ENCODE data around the gene BCOR. TPM values are rescaled to one million over a fixed set of nuclear protein-coding genes. Genes with fewer than 3 reads are reported as not detected.

The BCOR gene
- total and polyA plus RNA-seq, 2 of the 8 experiments (the other 6 are each of a cell fraction or from before 2014, with no cell fraction given): 25.0 to 50.8 TPM

- Histone ChIP-seq H3K9me3 (ENCODE audit: insufficient read depth in 2 of 2, low read depth in 1 of 2, low read length in 1 of 2) (peaks cover 9 to 26% of the 10 kb centered on the region in 2 experiments; a peak in 3 of 4 replicates), H2AFZ (ENCODE audit: low read length) (no peak overlapping the region), H3K9ac (replicated peaks in 1 of 4; ENCODE audit: extremely low read depth in 1 of 4, low read depth in 3 of 4, low read length in 3 of 4) (no peak overlapping the region), H3K79me2 (ENCODE audit: control insufficient read depth in 1 of 2, insufficient read depth in 2 of 2, low read length in 2 of 2) (no peaks in the 10 kb centered on the region; a peak in 1 of 4 replicates), H4K8ac (ENCODE audit: extremely low read depth, insufficient read depth, low read length) (no peak overlapping the region), H4K91ac (replicated peaks; ENCODE audit: insufficient read length, low read length) (no peak overlapping the region), H2BK20ac (ENCODE audit: low read length) (no peak overlapping the region), H3K4me2 (ENCODE audit: insufficient read depth in 1 of 2, low read depth in 2 of 2, low read length in 2 of 2) (no peak overlapping the region), H2BK120ac (replicated peaks; ENCODE audit: low read depth, low read length) (no peak overlapping the region), H4K20me1 (replicated peaks in 1 of 2; ENCODE audit: control insufficient read depth in 1 of 2, insufficient read depth in 2 of 2, low read length in 2 of 2) (peaks cover 0 to 3% of the 10 kb centered on the region in 2 experiments), H3K4me1 (replicated peaks in 1 of 4; ENCODE audit: control insufficient read depth in 3 of 4, insufficient read depth in 4 of 4, low read length in 3 of 4) (no peaks in the 10 kb centered on the region), H3K56ac (replicated peaks; ENCODE audit: insufficient read length, low read depth, low read length) (no peak overlapping the region), H3K23me2 (ENCODE audit: low read depth, low read length) (no peaks in the 10 kb centered on the region), H3K4me3 (ENCODE audit: extremely low read depth in 1 of 4, insufficient read depth in 2 of 4, low read depth in 3 of 4, low read length in 4 of 4) (no peak overlapping the region), H4K5ac (ENCODE audit: insufficient read length, low read depth, low read length) (no peak overlapping the region), H3K36me3 (ENCODE audit: control insufficient read depth in 2 of 4, insufficient read depth in 4 of 4, low read length in 3 of 4) (peaks cover 30 to 95% (median 71%) of the 10 kb centered on the region in 4 experiments), H3K27ac (ENCODE audit: low read depth, low read length) (no peak overlapping the region), H3K79me1 (ENCODE audit: low read depth, low read length) (no peaks in the 10 kb centered on the region), H3K4ac (replicated peaks; ENCODE audit: insufficient read length, low read depth, low read length) (no peak overlapping the region), H3K18ac (ENCODE audit: extremely low read depth, low read length) (no peak overlapping the region), H3K27me3 (replicated peaks in 1 of 4; ENCODE audit: control insufficient read depth in 3 of 4, extremely low read depth in 1 of 4, insufficient read depth in 3 of 4, low read length in 3 of 4) (no peaks in the 10 kb centered on the region), H2BK12ac (ENCODE audit: low read depth, low read length) (no peak overlapping the region), H2BK5ac (ENCODE audit: low read depth, low read length) (no peak overlapping the region), H2BK15ac (ENCODE audit: low read length) (no peak overlapping the region), H3K14ac (ENCODE audit: insufficient read length) (no peak overlapping the region), H3K23ac (ENCODE audit: insufficient read length) (no peak overlapping the region), H2AK5ac (ENCODE audit: low read depth, low read length) (no peak overlapping the region)
- ChIA-PET CTCF (ENCODE audit: partially characterized antibody) (interaction anchor here (0.6 kb wide), 1 partner anchor 43 kb away, joined by 3 read pairs; no protein-coding TSS in a partner anchor), POLR2A (ENCODE audit: partially characterized antibody) (no interaction called here)
- 100% methylated on average over 1 of the region's 1 CpG; no CpG with 5 or more reads in 1 of the 2 experiments for WGBS, 2 experiments (ENCODE audit: extremely low coverage in 1 of 2, insufficient coverage in 1 of 2, insufficient read length in 1 of 2, insufficient replicate concordance in 2 of 2, low coverage in 1 of 2, low lambda C conversion rate in 2 of 2, missing lambda C conversion rate in 1 of 2)
- DNase-seq (ENCODE audit: low read depth in 1 of 2, low spot score in 2 of 2) (no peak), FAIRE-seq (no peak)
- no peak for TF ChIP-seq POU5F1 (IDR thresholded peaks at IDR 0.05; ENCODE audit: low read depth, low read length)
- TF ChIP-seq, protein P1, sequence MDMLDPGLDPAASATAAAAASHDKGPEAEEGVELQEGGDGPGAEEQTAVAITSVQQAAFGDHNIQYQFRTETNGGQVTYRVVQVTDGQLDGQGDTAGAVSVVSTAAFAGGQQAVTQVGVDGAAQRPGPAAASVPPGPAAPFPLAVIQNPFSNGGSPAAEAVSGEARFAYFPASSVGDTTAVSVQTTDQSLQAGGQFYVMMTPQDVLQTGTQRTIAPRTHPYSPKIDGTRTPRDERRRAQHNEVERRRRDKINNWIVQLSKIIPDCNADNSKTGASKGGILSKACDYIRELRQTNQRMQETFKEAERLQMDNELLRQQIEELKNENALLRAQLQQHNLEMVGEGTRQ (IDR thresholded peaks at IDR 0.05; ENCODE audit: low read length): no peak
- no peak for TF ChIP-seq ZNF274 (IDR thresholded peaks at IDR 0.05; ENCODE audit: borderline replicate concordance, extremely low read depth, low read length)
- no peak for TF ChIP-seq SP4 (IDR thresholded peaks at IDR 0.05; ENCODE audit: low read length)
- TF ChIP-seq SUZ12 (IDR thresholded peaks at IDR 0.05; ENCODE audit: low read length): no peak
- no peak for TF ChIP-seq JUN (IDR thresholded peaks at IDR 0.05; ENCODE audit: low read depth, low read length)
- no peak for TF ChIP-seq SIX5 (IDR thresholded peaks at IDR 0.05; ENCODE audit: low read depth, low read length)
- TF ChIP-seq NRF1 (IDR thresholded peaks at IDR 0.05; ENCODE audit: low read depth, low read length): no peak
- no peak for TF ChIP-seq BRCA1 (IDR thresholded peaks at IDR 0.05; ENCODE audit: low read depth, low read length)
- no peak for TF ChIP-seq KDM1A (IDR thresholded peaks at IDR 0.05; ENCODE audit: borderline replicate concordance, low read length)
- no peak for TF ChIP-seq CHD1 (IDR thresholded peaks at IDR 0.05; ENCODE audit: low read depth, low read length)
- no peak for TF ChIP-seq SRF (IDR thresholded peaks at IDR 0.05; ENCODE audit: low read depth, low read length)
- no peak for TF ChIP-seq RAD21 (IDR thresholded peaks at IDR 0.05 in 1 of 2, conservative IDR thresholded peaks at IDR 0.05 in 1 of 2; ENCODE audit: low read depth in 2 of 2, low read length in 2 of 2)
- TF ChIP-seq SIN3A (conservative IDR thresholded peaks at IDR 0.05 in 1 of 2, IDR thresholded peaks at IDR 0.05 in 1 of 2; ENCODE audit: low read depth in 1 of 2, low read length in 2 of 2): no peak
Observed at GRCh38 chrX:40054793-40055192, 43.0 kb downstream of the BCOR start.

Measured in H1 (cell line).